GM19239 (cell line): ENCODE data around the gene JADE2.
"Not testable (repeated sequence)": the region's sequence is repeated elsewhere in the genome, so short reads cannot be mapped to it uniquely, and the experiment has no call there.

ENCODE experiments used
- DNase-seq: peaks from one replicate; pipeline ENCODE4 v3.0.0; 2011; ENCODE audit warnings: low spot score; ENCODE audit not compliant: insufficient read length
- FAIRE-seq: peaks from 2 replicates; lab custom pipeline; 2011; peaks lifted over from hg19 to GRCh38; lab: Jason Lieb, UNC

JADE2 gene

DNA sequence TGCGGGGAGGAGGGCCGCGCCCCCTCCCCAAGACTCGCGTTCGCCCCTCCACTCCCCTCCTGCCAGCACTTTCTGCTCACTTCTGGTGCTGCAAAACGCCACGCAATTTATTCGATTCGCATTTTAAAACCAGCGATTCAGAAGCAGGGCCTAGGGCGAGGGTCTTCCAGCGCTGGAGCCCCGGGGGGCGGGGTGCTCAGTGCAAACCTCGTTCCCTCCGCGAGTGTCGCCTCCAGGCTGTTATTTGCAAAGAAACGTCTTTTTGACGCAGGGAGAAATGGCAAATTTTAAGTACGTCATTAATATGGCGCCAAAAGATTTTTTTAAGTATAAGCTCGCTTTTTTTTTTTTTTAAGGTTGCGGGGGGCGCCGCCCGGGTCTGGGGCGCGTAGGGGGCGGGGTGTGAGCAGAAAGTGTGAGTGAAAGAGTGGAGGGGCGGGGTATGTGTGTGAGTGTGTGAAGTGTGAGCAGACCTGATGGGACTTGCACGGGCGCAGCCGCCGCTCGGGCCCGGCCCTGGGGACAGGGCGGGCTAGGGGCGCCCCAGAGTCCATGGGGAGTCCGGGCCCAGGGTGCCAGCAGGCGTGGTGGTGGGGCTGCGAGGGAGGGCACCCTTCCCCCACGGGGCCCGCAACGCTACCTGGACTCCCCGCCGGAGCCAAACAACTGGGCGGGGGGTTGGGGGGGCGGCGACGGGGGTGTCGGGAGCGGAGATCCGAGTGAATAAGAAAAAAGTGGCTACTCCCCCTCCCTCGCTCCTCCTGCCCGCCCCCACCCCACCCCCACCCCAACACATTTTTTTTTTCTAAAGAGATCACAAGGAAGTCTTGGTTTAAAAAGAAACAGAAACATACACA lies at the start of gene JADE2:
JADE2 (plus strand) TSS at position 845 of the 857 bp plus-strand sequence. CDS start 10,188 bp downstream, outside the sequence.
- DNase-seq (peak; percentile 53), FAIRE-seq (peak; percentile 48)

DNA sequence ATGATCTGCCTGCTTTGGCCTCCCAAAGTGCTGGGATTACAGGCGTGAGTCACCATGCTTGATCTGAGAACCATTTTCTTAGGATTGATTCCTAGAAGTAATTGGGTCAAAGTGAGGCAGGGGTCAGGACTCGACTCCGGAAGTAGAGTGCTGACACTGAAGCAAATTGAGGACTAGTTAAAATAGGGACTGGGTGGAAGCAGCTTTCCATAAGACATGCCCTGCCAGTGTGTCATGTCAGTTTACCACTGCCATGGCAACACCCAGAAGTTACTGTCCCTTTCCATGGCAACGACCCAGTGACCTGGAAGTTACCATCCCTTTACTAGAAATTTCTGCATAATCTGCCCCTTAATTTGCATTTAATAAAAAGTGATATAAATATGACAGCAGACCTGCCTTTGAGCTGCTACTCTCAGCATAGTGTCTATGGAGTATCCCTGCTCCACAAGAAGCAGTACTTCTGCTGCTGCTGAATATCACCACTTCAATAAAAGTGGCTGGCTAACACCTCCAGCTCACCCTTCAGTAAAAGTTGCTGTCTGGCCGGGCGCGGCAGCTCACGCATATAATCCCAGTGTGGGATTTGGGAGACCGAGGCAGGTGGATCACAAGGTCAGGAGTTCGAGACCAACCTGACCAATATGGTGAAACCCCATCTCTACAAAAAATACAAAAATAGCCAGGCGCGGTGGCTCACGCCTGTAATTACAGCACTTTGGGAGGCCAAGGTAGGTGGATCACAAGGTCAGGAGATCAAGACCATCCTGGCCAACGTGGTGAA lies 47.8 kb upstream of the JADE2 start:
- DNase-seq (no peak), FAIRE-seq (no peak)

DNA sequence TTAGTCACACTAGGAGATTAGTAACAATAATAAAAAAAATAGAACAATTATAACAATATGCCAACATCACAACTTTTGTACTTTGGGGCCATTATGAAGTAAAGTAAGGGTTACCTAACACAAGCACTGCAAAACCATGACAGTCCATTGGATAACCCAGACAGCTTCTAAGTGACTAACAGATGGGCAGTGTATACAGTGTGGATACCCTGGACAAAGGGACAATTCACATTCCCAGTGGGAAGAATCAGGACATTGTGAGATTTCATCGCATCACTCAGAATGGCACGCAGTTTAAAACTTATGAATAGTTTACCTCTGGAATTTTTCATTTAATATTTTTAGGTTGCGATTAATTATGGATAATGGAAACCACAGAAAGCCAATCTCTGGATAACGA lies 45.6 kb upstream of the JADE2 start:
- DNase-seq (no peak), FAIRE-seq (no peak)

DNA sequence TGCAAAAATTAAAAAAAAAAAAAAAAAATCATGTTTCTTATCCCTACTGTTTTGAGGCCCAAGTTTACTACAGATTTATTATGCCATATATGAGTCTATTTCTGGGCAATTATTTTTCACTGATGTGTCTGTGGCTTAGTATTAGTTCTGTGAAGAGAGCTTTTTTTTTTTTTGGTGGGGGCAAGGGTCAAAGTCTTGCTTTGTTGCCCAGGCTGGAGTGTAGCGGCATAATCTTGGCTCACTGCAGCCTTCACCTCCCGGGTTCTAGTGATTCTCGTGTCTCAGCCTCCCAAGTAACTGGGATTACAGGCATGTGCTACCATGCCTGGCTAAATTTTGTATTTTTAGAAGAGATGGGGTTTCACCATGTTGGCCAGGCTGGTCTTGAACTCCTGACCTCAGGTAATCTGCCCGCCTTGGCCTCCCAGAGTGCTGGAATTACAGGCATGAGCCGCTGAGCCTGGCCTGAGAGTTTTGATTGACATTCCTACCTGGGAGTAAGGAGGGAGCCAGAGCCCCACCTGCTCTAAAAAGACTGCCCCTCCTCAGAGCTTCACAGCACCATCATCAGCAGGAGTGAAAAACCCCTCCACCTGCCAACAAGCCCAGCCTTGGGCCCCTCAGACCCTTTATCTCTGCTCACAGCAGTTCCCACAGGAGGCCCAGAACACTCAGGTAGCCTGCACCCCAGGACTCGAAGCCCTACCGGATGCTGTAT lies 36.1 kb upstream of the JADE2 start:
- FAIRE-seq (no peak), DNase-seq (no peak)

DNA sequence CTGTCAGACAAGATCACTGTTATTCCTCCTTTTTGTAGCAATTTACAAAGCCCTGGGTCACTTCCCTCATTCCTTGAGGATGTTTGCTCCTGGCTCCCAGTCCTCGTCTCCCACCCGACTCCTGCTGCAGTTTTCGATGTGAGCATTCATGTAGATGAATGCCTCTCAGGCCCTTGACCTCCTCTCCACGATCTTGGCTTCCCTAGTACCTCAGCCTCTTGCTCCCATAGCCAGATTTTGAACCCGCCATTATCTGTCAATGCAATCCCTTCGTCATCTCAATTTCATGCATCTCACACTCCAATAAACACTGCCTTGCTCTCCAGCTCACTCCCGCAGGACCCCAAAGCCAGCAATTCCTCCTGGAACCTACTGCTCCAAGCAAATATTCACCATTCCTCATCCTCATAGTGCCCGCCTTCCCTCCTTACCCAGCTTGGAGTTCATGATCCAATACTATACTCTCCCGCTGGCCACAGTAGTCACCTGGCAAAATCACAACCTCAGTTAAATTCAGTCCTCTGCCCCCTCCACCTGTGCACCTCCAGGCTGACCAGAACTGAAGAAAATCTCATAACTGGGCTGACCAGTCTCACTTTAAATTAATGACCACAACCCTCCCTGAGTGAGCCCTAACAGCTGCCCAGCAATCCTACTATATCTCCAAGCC lies 35.1 kb upstream of the JADE2 start:
- FAIRE-seq = no peak
- no peak for DNase-seq

DNA sequence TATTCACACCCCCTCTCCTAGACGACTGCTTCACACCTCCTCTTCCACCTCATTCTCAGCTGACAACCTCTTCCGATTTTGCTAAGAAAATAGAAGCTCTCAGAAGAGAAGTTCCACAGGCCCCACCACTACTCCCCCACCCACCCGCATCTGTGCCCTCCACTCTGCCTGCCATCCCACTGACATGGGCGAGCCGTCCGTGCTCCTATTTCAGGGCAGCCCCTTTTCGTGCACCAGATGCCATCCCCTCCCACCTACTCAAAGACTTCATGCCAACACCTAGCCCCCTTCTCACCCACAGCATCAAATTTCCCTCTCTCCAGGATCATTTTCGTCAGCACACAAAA lies 34.6 kb upstream of the JADE2 start:
- FAIRE-seq (no peak), DNase-seq (no peak)

DNA sequence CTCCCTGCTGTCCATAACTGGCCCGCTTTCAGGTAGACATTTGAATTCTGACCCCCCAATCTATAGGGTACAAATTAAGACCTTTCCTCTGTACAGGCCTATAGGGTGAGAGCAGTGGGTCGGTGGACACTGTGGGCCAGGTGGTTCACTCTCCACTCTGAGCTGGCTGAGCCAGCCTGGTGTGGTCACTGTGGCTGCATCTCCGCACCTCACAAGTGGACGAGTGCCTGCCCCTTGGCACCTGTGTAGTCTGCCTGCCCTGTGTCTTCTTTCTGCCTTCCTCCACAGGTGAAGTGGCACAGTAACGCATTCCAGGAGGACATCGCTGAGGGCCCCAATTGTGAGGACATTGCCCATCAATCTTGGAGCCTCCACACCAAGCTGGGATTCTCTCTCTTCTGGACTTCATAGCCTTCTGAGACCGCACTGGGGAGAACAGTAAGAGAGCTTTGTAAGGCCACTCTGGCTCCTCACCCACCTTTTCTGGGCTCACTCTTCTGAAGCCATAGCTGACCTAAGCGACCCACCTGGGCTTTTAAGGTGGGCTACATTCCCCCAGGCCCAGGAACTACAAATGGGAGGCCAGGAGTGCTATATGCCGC lies 33.5 kb upstream of the JADE2 start:
- DNase-seq (no peak), FAIRE-seq (no peak)

DNA sequence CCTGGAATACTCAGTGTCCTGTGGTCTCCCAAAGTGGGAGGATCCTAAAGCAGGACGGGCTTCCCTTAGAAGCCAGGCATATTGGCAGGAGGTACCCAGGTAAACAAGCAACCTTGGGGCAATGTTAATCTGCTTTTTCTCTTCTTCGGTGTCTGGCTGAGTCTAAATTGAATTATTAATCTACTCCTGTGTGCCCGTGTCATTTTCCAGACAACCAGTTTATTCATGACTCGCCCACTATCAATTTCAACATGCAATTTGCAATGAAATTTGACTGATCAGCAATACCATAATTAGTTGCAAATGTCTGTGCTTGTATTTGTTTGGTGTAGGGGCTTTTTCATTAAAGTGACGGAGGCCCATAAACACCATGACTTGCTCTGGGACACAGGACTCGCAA lies 32.9 kb upstream of the JADE2 start:
- FAIRE-seq = no peak

DNA sequence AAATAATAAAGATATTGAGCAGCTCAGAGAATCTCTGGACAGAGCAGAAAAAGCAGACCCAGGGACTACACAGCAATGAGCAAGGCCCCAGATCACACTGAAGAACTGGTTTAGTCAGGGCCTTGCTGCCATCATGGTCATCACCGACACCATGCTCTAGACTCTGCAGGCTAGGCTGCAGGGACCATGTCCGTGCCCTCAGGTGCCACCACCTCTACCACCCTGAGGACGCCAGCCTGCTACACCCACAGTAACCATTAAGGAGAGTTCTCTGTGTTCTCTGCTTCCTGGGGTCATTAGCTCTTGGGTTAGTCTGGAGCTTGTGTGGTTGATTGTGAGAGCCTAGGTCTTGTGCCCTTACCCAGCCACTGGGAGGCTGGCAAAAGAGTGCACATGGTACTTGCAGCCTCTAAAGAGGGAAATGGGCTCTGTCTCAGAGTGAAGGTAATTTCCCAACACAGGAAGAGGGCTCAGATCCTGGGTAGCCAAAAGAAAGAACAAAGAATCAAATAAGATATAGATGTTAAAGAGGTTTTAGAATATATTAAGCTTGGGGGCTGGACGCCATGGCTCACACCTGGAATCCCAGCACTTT lies 31.9 kb upstream of the JADE2 start:
- FAIRE-seq = no peak

More for the DNA sequence above, 32.9 kb upstream of the JADE2 start:
- no peak for DNase-seq

DNA sequence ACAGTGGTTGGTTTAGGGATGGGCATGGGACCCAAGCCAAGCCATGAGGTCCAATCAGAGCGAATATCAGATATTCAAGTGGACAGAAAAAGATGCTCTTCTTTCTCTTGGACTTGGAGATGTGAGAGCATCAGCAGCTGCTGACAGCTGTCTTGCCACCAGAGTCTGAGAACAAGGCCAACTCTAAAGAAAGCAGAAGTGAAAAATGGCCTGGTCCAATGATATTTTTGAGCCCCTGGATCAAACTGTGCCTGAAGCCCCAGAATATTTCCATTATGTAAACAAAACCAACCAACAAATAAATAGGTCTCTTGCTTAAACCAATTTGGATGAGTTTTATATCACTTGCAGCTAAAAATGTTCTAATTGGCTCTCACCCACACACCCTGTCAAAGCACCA lies 30.7 kb upstream of the JADE2 start:
- DNase-seq (no peak), FAIRE-seq (no peak)

More for the DNA sequence above, 31.9 kb upstream of the JADE2 start:
- no peak for DNase-seq

DNA sequence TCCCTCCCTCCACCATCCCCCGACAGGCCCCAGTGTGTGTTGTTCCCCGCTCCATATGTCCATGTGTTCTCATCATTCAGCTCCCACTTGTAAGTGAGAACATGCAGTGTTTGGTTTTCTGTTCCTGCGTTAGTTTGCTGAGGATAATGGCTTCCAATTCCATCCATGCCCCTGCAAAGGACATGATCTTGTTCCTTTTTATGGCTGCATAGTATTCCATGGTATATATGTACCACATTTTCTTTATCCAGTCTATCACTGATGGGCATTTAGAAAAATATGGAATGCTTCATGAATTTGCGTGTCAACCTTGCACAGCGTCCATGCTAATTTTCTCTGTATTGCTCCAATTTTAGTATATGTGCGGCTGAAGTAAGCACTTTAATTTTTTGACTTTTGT lies 25.6 kb upstream of the JADE2 start:
- DNase-seq, FAIRE-seq: not testable (repeated sequence)

DNA sequence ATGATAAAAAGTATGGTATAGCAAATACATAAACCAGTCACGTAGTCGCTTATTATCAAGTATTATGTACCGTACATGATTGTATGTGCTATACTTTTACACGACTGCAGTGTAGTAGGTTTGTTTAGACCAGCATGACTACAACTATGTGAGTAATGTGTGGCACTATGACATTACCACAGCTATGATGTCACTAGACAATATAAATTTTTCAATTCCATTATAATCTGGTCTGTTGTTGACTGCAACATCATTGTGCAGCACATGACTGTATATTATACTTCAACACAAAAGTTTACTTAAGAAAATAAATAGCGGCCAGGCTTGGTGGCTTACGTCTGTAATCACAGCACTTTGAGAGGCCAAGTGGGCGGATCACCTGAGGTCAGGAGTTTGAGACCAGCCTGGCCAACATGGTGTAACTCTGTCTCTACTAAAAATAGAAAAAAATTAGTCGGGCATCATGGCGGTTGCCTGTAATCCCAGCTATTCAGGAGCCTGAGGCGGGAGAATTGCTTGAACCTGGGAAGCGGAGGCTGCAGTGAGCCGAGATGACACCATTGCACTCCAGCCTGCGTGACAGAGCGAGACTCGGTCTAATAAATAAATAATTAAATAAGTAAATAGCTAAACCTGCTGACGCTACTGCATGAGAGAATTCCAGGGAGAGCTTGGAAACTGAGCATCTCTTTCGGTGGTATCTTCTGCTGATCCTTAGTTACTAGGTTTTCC lies 24.6 kb upstream of the JADE2 start:
- DNase-seq (no peak), FAIRE-seq (no peak)

DNA sequence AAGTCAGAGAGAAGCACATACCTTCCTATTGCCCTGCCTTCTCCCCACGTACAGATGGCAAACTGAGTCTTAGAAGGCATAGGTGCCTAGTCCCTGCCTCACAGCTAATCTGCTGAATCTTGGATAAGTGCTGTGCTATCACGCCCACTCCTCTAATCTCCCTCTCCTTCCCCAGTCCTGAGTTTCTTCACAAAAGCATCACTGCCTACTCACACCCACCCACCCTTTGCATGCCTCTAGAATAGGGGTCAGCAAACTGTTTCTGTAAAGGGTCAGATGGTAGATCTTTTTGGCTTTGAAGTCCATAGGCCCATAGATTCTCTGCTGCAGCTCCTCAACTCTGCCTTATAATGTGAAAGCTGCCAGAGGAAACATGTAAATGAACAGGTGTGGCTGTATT lies 23.2 kb upstream of the JADE2 start:
- FAIRE-seq (peak; percentile 4), DNase-seq (no peak)

DNA sequence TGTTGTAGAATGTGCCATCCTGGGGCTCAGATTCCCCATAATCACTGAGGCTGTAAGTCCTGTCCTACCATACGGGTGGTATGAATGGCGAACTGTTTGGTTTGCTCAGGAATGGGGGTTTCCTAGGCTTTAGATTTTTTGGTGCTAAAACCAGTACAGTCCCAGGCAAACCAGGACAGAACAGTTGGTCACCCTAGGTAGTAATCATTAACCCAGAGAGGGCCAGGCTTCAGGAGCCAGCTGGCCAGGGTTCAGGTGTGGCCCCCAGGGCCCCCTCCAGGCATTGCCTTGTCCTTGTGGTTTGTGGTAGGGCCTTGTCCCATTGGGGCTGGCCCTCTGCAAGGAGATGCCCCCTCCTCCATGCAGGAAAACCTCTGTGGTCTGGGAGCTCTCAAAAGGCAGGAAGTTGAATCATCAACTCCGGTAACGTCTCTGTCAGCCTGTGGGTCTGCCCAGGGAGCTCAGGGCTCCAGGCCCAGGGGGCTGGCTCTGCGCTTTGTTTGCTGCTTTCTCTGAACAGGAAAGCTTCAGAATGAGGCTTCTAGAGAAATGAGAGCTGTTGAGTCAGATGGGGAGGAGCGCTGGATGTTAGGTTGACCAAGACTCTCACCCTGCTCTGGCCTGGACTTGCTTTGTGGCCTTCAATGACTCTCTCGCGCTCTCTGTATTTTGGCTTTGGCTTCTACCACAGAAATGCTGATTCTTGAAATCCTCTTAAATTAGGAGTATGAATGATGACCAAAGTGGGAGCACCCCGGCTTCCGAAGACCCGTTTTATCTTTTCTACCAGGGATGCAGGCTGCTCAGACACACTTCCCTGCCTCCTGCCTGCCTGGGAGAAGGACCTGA lies 22.2 kb upstream of the JADE2 start:
- peak; percentile 36 for DNase-seq
- peak; percentile 92 for FAIRE-seq

DNA sequence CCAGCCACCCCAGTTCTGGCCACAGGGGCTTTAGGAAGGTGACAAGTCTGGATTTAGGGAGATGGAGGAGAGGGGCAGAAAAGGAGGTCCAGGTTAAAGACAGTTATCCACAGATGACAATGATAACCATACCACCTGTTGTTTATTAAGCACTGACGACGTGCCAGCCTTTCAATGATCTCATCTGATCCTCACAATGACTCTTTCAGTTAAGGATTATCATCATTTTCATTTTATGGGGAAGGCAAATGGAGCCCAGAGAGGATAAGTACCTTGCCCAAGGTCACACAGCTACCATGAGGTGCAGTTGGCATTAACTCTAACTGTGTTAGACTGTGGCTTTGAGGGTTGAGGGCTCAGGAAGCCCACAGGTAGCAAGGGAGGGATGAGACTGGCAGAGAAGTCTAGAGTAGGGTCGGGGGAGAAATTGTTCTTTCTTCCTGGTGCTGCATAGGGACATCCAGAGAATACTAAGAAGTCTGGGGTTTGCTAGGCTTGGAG lies 21.5 kb upstream of the JADE2 start:
- peak; percentile 14 for FAIRE-seq
- DNase-seq = no peak

DNA sequence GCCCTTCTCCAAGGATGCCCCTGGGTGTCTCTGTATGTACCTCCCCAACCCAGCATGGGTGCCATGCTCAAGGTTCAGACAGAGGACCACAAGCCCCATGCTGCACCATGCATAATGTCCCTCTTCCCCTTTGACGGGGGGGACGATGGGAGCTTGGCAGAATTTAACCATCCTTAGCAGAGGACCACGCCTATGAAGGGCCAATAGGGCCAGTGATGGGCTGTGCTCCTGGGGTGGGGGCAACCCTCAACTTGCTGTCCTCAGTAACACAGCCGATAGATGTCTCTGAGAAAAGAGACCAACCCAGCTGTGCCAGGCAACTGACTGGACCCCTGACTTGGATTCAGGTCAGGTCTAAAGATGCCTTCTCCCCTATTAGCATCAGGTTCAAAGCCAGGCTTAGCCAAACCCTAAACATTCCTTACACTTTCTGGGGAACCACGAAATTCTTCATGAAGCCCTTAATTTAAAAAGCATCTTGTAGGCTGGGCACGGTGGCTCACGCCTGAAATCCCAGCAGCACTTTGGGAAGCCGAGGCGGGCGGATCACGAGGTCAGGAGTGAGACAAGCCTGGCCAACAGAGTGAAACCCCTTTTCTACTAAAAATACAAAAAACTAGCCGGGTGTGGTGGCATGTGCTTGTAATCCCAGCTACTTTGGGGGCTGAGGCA lies 20.7 kb upstream of the JADE2 start:
- no peak for DNase-seq
- FAIRE-seq = no peak
